Measurements from ENCODE around the gene MPDZ. TPM values are rescaled to one million over a fixed set of nuclear protein-coding genes. Genes with fewer than 3 reads are reported as not detected.

Gene MPDZ
- polyA plus RNA-seq, 12 donors = 24.3 to 59.5 (median 44.0) TPM; not detected in 1

DNA sequence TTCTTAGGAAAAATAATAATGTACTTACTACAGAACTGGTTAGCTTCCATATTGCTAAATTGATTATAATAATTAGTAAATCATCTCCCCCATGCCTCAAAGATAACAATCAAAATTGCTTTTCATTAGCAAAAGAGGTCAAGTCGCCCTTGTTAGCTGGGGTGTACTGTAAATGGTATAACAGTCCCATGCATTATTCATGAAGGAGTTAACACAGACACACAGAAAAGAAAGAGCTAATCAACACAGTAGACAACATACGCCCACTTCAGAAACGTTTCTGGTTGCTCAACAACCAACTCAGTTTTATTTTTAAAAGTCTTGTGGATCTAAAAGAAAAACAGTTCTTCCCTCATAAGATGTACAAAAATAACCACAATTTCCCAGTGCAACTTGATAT is 100.2 kb downstream of the MPDZ start:
- DNase-seq = no peak

DNA sequence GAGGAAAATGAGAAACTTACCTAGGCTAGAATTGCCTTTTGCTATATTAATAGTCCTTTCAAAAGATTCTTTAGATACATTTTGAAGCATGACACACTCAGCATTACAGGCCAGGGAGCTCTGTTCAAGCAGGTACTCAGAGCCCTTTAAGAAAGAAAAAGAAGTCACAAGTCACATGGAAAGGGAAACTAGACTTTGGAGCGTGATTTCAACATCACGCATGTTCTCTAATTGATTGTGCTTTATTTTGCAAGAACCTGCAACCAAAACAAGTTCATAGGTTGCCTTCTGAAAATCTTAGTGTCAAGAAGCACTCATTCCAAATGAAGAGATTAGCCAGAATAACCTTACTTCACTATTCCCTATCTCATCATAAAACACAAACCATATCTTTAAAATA is 103.8 kb downstream of the MPDZ start:
- DNase-seq = no peak

DNA sequence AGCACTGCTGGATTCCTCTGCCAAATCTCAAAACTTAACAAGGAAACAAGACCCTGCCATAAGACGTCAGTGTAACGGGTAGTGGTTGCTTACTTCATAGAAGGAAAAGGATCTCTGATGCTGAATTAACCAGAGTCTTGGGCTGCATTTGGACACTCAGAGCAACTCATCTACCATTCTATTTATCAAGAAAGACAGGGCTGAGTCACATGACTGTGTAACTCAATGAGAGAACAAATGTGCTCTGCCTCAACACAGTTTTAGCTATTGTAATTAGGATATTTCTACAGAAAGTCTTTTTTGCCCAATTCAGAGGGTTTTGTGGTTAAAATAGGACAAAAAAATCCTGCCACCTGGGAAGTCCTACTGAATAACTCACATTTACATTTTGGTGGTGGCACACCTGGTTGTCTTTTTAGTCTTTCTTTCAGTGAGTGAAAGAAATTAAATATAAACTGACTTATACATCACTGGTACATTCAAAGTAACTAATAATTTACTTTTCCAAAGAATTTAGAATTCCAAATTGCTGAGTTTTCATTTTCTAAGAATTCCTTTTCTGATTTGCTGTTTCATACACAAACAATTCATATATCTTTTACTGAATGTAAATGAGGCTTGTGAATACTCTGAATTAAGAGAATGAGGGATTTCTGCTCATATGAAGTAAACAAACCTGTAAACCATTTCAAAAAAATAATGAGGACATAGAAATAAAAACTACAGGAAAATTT is 104.4 kb downstream of the MPDZ start:
- DNase-seq = no peak

DNA sequence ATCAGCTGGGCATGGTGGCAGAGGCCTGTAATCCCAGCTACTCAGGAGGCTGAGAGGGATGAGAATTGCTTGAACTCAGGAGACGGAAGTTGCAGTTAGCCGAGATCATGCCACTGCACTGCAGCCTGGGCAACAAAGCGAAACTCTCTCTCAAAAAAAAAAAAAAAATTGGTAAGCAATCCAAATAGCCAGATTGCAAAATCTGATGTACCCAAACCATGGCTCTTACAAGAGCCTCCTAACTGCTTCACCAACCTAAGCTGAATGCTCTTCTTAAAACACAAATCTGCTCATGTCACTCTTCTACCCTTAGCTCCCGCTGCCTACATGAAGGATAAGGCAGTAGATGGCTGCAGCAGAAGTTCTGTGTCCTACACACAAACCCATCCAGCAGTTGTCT is 105.9 kb downstream of the MPDZ start:
- no peak for DNase-seq

DNA sequence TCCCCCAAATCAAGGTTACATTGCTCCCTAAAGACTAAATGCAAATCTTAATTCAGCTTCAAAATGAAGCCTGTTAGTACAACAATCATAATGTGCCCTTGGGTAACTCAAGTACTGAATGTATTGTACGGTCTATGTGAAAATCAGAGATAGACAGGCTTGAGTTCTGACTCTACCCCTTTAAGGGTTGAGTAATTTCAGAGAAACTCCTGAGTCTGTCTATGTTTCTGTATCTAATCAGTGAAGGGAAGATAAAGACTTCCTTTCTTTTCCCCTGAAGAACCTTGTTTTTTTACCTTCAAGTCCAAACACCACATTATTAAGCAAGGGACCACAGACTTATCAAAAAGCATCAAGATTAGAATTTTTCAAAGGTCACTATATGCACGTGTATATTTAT is 108.2 kb downstream of the MPDZ start:
- DNase-seq = no peak

DNA sequence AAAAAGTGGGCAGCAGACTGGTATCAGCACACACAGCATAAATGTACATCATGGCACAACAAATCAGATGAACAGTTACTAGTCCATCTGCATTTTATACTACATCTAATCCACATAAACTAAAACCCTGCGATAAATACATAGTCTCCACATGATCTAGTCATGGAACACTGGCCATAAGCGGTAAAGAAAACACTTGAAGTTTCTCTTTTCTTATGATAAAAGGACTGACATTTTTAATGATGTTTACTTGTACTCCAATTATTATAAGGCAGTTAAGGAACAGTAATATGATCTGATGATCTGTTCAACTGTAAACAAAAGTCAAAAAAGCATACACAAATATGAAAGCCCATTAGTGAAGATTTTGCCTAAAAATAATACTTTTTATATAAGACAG is 112.5 kb downstream of the MPDZ start:
- no peak for DNase-seq

DNA sequence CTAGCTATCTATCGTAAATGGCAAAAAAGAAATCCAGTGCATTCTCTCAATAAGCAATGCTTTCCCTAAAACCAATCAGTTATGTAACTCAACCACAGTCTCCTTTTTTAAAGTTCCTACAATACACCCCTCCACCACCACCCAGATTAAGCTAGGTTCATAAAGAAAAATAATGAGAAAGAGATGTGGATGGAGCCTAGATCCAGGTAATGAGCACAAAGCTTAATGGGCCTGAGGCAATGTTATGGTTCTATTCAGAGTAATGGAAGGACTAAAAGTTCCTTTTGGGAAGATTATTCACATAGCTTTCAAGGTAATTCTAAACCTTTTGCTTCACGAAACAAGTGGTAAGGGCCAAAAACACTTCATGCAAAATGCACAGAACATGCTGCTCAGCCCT is 113.5 kb downstream of the MPDZ start:
- no peak for DNase-seq

DNA sequence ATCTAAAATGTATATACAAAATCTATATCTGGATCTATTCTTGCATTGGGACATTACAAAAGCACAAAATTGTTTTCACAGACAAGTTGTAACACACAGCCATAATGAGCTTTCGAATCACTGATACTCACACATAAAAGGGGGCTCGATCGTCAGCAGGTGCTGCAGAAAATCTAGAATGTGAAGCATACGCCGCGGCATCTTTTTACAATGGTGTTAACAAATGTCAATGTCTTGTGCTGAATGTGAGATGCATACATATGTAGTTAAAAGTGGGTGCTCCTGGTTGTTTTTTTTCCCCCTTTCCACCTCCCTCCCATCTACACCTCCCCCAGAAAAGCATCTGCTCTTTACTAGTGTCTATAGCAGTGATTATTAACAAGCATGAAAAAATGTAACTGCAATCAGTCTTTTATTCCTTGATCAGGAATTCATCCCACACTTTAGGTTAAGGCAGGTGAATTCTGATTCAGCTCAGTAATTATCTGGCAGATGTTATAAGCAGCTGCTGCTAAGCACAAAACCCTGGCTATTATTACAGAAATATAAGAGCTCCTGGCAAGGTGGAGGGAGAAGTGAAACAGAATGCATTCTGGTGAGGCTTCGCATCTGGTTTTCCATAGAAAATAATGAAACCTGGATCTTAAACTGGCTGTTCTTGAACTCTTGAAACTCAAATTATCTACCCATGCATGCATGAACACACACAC is 114.1 kb downstream of the MPDZ start:
- DNase-seq = no peak

DNA sequence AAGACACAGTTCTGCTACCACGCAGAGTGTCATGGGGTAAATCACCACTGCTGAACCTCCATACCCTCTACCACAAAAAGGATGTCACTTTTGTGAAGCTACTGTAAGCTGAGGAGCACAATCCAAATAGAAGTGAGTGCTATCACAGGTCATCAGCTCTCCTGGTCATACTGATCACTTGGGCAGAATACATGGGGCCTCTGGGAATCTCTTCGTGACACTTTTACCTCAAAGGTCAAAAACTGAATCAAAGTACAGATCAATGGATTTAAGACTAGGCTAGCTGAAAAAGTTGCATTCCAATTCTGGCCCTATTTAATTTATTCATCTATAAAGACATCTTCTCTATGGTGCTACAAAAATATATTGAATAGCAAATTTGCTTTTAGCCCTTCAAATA is 115.5 kb downstream of the MPDZ start:
- DNase-seq = no peak

DNA sequence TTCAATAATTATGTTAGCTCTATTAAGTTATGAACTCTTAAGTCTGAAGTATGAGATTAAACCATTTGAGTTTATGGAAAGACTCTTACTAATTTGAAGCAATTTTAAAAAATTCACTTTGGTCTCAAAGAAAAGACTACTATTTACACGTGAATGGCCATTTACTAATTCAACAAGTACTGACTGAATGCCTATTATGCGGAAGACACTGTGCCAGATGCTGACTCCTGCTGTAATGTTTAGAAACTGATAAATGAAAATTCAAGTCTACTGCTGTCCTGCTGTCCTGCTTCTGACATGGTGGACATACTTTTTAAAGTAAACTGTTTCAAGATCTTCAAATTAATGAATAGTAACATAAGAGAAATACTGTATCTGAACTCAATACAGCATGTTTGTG is 116.2 kb downstream of the MPDZ start:
- no peak for DNase-seq

DNA sequence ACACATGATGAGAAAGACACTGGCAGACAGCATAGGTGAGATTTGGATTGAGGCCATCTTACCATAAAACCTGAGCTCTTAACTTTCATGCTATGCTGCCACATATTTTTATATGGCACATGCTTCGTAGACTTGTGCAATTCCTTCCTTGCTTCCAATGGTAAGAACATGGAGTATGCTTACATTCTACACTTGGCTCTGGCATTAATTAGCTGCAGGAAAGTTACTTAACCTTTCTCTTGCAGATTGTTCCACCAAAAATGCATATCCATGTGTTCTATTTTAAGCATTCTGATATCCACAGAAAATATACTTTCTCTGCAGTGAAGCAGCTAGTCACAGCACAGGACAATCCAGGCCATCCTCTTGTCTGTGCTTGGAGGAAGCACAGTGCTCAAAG is 119.4 kb downstream of the MPDZ start:
- DNase-seq = no peak

DNA sequence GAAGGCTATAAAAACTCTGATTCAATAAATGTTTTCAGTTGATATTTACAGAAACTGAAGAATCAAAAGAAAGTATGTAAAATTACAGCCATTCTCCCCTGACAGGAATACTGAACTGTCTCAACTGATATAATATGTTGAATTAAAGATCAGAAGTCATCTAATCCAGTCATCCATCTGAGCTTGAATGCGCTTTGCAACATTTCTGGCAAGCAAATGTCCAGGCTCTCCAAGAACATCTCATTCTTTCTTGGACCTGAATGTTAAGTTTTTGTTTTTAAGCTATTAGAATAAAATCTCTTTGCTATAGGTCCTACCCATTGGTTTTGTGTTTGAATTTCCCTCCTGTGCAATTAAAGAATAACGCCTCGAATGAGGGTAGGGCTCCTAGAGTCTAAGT is 120.5 kb downstream of the MPDZ start:
- peak; percentile 45 for DNase-seq

DNA sequence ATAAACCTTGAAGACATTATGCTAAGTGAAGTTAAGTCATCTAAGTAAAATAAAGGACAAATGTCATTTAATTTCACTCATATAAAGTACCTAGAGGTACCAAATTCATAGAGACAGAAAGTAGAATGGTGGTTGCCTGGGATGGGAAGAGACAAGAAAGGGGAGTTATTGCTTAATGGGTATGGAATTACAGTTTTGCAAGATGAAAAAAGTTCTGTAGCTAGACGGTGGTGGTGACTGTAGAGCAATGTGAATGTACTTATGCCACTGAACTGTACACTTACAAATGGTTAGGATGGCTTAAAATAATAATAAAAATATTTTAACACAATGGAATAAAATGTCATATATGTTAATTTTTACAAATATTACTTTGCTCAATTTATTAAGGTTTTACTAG is 128.0 kb downstream of the MPDZ start:
- no peak for DNase-seq

DNA sequence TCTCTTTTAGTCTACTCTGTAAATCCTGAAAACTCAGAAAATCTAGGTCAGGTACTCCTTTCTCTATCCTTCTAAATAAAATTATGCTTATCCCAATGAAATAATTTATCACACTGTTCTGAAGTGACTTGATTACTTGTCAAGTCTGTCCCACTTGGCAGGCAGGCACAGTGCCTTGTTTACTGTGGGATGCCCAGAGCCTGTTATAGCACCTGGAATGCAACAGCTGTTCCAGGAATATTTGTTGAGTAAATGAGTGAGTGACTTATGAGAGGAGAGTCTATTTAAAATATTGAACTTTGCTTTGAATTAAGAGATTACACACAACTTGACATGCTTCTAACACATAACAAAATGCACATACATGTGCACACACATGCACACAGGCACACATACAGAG is 130.0 kb downstream of the MPDZ start:
- DNase-seq = no peak

DNA sequence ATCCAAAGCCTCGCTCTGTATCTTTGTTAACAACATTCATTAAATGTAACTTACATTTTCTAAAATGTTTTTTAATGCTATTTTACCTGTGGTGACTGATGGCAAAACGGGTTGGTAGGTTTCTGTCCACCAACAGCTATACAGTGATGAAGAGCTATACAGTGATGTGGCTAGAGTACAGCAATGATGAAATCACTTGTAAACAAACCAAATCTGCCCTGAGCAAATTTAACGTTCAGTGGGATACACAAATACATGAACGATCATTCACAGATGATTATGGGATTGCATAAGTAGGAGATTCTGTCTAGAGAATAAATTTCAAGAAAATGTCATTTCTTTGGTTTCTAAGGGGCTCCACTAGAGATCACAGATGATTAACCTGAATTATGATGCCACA is 132.7 kb downstream of the MPDZ start:
- no peak for DNase-seq

DNA sequence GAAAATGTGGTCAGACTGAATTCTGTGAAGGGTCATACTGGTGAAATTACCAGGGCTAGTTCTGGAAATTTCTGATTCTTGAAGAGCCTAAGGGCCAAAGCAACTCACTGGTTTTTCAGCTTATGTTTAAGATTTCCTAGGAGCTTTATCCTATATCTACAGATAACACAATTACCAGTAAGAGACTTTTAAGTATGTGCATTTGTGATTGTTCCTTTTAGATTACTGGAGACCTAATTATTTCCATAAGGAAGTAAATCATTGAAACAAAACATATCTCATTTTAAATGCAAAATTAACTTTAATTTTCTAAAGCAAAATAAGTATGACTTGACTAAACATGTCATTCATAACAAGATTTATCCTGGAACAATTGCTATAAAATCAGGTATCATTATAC is 134.2 kb downstream of the MPDZ start:
- DNase-seq = no peak

DNA sequence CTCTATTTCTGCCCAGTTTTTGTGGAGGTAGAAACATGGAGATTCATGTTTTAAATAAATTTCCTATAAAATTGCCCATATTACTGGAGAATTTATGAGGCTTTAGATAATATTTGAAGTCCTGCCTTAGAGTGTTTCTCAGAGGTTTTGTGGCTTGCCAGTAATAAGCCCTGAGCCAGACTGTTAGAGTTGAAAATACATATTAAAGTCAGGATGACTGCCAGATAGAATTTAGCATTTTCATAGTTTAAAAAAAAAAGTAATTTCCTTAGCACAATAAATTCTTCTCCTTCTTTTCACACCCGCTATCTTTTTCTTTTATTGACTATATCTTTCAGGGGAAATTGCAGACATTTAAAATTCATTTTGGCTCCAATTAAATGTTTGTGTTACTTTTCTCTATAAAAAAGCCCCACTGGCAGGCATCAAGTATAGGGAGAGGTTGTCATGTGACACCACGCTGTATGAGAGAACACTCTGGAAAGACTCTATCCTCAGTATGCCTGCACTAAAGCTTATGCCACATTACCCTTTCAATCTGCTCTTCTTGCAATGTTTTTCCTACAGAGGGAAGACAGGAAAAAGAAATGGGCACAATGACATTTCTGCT is 135.2 kb downstream of the MPDZ start:
- peak; percentile 52 for DNase-seq

DNA sequence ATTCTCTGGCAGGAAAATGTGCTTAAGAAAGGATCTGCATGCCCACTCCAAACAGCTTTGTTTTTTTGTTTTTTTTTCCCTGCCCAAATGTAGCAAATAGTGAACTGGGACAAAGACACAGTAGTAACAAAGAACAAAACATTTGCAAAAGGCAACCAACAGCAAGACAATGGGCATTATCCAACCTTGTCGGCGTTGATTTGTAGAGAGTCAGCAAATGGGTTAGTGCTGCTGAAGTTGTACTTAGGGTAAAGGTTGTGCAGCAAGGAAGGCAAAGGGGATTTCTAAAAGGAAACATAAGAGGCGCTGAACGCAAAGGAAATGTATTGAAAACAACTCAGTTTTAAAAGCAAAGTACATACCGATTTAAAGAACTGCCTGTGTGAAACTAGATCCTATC is 136.2 kb downstream of the MPDZ start:
- no peak for DNase-seq

DNA sequence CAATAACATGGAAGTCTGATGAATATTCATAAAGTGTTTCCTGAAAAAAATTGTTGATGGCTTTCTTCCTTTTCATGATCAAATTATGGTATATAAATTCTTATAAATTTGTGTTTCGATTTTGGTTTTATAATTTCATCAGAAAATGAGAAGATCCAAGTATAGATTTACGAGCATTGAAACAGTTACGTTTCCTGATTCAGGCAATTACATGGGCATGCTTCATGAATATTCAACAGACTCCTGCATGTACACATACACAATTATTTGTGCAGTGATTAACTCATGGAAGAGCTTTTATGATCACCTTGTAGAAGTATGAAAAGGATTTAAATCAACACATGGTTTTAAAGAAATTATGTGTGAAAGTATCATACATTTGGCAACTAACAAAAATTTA is 136.7 kb downstream of the MPDZ start:
- no peak for DNase-seq

DNA sequence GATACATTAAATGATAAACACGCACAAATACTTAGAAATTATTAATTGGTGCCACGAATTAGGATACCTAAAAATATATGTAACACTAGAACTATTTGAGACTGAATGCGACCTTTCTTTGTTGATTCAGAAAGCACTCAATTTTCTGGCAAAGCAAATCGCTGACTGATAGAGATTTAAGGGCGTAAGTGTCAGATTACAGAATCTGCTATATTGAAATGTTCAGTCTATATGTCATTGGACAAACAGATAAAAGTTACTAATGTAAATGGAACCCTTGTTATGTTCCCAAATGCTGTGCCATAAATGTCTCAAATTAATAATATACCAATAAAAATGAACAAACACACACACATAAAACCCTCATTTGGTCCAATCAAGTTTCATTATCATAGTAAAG is 137.9 kb downstream of the MPDZ start:
- DNase-seq = no peak

DNA sequence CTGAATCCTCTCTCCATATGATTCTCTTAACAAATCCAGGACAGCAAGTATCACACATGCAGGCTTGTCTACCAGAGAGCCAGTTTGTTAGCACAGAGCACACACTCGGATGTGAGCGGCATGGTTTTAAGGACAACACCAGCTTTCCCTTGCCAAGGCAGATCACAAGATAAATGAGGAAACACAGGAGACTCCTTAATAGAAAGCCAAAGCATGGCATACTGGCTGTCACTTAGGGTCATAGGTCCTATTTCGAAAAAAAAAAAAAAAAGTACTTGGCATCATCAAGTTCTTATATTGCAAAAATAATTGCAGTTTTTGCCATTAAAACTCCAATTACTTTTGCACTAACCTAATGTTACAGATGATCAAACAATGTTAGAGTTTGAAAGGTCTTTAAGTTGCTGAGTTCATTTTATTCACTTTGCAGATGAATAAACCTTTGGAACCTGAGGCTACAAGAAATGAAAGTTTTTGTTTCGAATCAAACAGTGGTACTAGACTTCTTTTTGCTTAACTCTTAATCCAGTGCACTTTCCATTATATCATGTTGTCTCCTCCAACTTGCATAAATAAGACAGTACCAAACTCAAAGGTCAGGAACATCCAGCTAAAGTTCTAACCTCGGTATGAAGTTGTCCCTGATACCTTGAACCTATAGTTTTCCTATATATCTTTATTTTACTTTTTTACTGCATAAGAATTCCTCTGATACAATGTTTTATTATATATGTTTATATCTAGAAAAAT is 138.5 kb downstream of the MPDZ start:
- no peak for DNase-seq

DNA sequence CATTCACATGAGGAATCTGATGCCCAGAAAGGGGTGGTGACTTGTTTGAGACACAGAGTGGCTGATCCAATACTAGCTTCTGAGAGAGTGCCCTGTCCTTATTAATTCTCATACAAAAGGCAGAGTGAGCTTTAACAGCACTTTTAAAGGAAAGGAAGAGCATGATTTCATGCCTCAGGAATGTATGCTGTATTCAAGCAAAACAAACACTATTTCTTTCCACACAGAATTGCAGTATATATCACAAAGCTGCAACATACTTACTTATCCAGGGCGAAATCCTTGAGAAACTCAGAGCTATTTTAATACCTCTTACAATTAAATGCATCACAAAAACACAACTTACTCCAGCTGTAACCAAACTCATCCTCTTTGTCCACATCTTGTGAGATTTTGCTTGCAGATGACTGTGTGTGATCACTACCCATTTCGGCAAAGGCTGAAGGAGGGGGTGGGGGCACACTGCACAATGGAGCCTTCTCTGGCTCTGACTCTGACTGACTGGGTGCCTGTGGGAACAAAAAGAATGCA is 139.8 kb downstream of the MPDZ start:
- peak; percentile 59 for DNase-seq
